Measurements from ENCODE around the gene MTUS2. TPM values are rescaled to one million over a fixed set of nuclear protein-coding genes. Genes with fewer than 3 reads are reported as not detected.

The MTUS2 gene
- total and polyA plus RNA-seq, 2 experiments from 2014 or later = 0.27 to 0.38 TPM

DNA sequence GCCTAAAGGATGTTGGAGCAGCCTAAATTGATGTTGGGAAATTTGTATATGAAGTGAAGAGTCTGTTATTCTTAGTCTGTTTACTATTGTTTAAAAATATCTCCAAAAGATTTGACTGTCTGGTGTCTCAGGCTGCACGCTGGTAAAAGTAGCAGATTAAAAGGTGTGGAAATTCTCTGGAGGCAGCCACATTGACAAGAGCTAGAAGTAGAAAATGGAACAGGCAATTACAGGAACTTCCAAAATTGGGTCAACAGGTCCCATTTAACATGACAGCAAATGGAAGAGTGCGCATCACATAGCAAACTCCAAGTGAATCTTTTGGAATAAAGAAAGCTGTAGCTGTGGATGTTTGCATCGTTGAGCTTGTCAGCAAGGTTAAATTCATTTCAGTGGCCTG, 138.3 kb downstream of the MTUS2 start:
- H3K27me3 Mint-ChIP-seq (ENCODE audit: insufficient read depth, low read depth, poor library complexity) = no peaks in the 10 kb centered on the region
- Histone ChIP-seq H3K27me3 (ENCODE audit: insufficient read depth) (no peaks in the 10 kb centered on the region), H3K27ac (ENCODE audit: low read depth) (no peak overlapping the region), H3F3A (replicated peaks; ENCODE audit: low read depth) (no peaks in the 10 kb centered on the region), H3K4me3 (no peak overlapping the region), H3K36me3 (ENCODE audit: insufficient read depth) (no peaks in the 10 kb centered on the region), H4K20me1 (replicated peaks; ENCODE audit: insufficient read depth) (no peaks in the 10 kb centered on the region), H2AFZ (no peak overlapping the region), H3K4me1 (ENCODE audit: insufficient read depth) (no peaks in the 10 kb centered on the region), H3K4me2 (no peak overlapping the region), H3K9me2 (ENCODE audit: insufficient read depth) (peaks cover 12% of the 10 kb centered on the region; the same call in 1 of the 2 replicates), H3K79me2 (replicated peaks; ENCODE audit: insufficient read depth) (no peaks in the 10 kb centered on the region)
- ATAC-seq (no peak), DNase-seq (ENCODE audit: low spot score) (no peak)
- TF ChIP-seq, protein P1, sequence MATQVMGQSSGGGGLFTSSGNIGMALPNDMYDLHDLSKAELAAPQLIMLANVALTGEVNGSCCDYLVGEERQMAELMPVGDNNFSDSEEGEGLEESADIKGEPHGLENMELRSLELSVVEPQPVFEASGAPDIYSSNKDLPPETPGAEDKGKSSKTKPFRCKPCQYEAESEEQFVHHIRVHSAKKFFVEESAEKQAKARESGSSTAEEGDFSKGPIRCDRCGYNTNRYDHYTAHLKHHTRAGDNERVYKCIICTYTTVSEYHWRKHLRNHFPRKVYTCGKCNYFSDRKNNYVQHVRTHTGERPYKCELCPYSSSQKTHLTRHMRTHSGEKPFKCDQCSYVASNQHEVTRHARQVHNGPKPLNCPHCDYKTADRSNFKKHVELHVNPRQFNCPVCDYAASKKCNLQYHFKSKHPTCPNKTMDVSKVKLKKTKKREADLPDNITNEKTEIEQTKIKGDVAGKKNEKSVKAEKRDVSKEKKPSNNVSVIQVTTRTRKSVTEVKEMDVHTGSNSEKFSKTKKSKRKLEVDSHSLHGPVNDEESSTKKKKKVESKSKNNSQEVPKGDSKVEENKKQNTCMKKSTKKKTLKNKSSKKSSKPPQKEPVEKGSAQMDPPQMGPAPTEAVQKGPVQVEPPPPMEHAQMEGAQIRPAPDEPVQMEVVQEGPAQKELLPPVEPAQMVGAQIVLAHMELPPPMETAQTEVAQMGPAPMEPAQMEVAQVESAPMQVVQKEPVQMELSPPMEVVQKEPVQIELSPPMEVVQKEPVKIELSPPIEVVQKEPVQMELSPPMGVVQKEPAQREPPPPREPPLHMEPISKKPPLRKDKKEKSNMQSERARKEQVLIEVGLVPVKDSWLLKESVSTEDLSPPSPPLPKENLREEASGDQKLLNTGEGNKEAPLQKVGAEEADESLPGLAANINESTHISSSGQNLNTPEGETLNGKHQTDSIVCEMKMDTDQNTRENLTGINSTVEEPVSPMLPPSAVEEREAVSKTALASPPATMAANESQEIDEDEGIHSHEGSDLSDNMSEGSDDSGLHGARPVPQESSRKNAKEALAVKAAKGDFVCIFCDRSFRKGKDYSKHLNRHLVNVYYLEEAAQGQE (IDR thresholded peaks at IDR 0.05; ENCODE audit: unreplicated experiment) = no peak
- no peaks in the 10 kb centered on the region for H3K4me1 Mint-ChIP-seq
- no peaks in the 10 kb centered on the region for H3K36me3 Mint-ChIP-seq (ENCODE audit: low read depth)
- no peak overlapping the region for H3K27ac Mint-ChIP-seq
- H3K4me3 Mint-ChIP-seq = no peak overlapping the region
- H3K9me3 Mint-ChIP-seq = no peaks in the 10 kb centered on the region

DNA sequence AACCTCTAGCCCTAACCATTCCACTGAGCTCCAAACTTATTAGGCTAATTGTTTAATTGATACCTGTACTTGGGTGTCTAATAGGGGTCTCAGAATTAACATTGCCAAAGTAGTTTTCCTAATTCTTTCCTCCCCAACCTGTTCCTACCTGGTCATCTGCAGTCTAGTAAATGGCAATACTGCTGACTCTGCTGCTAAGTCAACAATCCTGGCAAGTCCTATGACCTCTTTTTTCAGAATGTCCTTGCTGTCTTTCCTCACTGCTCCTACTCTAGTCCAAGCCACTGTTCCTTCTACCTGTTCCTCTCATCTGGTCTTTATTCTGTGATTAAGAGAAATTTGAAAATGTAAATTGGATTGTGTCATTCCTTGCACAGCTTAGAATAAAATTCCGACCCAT, 143.9 kb downstream of the MTUS2 start:
- H3K4me3 ChIP-seq = no peak overlapping the region
- no peak for ATAC-seq
- no peaks in the 10 kb centered on the region for H3K27me3 Mint-ChIP-seq (ENCODE audit: insufficient read depth, low read depth, poor library complexity)
- TF ChIP-seq, protein P2, sequence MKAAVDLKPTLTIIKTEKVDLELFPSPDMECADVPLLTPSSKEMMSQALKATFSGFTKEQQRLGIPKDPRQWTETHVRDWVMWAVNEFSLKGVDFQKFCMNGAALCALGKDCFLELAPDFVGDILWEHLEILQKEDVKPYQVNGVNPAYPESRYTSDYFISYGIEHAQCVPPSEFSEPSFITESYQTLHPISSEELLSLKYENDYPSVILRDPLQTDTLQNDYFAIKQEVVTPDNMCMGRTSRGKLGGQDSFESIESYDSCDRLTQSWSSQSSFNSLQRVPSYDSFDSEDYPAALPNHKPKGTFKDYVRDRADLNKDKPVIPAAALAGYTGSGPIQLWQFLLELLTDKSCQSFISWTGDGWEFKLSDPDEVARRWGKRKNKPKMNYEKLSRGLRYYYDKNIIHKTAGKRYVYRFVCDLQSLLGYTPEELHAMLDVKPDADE (IDR thresholded peaks at IDR 0.05) = no peak
- TF ChIP-seq ZNF114 (CRISPR knock-in tag; IDR thresholded peaks at IDR 0.05) (no peak), JUNB (IDR thresholded peaks at IDR 0.05; ENCODE audit: unreplicated experiment) (no peak), EZH2phosphoT487 (IDR thresholded peaks at IDR 0.05; ENCODE audit: unreplicated experiment) (no peak), ZNF331 (CRISPR knock-in tag; IDR thresholded peaks at IDR 0.05; ENCODE audit: low read depth) (no peak)
- TF ChIP-seq, protein P3, sequence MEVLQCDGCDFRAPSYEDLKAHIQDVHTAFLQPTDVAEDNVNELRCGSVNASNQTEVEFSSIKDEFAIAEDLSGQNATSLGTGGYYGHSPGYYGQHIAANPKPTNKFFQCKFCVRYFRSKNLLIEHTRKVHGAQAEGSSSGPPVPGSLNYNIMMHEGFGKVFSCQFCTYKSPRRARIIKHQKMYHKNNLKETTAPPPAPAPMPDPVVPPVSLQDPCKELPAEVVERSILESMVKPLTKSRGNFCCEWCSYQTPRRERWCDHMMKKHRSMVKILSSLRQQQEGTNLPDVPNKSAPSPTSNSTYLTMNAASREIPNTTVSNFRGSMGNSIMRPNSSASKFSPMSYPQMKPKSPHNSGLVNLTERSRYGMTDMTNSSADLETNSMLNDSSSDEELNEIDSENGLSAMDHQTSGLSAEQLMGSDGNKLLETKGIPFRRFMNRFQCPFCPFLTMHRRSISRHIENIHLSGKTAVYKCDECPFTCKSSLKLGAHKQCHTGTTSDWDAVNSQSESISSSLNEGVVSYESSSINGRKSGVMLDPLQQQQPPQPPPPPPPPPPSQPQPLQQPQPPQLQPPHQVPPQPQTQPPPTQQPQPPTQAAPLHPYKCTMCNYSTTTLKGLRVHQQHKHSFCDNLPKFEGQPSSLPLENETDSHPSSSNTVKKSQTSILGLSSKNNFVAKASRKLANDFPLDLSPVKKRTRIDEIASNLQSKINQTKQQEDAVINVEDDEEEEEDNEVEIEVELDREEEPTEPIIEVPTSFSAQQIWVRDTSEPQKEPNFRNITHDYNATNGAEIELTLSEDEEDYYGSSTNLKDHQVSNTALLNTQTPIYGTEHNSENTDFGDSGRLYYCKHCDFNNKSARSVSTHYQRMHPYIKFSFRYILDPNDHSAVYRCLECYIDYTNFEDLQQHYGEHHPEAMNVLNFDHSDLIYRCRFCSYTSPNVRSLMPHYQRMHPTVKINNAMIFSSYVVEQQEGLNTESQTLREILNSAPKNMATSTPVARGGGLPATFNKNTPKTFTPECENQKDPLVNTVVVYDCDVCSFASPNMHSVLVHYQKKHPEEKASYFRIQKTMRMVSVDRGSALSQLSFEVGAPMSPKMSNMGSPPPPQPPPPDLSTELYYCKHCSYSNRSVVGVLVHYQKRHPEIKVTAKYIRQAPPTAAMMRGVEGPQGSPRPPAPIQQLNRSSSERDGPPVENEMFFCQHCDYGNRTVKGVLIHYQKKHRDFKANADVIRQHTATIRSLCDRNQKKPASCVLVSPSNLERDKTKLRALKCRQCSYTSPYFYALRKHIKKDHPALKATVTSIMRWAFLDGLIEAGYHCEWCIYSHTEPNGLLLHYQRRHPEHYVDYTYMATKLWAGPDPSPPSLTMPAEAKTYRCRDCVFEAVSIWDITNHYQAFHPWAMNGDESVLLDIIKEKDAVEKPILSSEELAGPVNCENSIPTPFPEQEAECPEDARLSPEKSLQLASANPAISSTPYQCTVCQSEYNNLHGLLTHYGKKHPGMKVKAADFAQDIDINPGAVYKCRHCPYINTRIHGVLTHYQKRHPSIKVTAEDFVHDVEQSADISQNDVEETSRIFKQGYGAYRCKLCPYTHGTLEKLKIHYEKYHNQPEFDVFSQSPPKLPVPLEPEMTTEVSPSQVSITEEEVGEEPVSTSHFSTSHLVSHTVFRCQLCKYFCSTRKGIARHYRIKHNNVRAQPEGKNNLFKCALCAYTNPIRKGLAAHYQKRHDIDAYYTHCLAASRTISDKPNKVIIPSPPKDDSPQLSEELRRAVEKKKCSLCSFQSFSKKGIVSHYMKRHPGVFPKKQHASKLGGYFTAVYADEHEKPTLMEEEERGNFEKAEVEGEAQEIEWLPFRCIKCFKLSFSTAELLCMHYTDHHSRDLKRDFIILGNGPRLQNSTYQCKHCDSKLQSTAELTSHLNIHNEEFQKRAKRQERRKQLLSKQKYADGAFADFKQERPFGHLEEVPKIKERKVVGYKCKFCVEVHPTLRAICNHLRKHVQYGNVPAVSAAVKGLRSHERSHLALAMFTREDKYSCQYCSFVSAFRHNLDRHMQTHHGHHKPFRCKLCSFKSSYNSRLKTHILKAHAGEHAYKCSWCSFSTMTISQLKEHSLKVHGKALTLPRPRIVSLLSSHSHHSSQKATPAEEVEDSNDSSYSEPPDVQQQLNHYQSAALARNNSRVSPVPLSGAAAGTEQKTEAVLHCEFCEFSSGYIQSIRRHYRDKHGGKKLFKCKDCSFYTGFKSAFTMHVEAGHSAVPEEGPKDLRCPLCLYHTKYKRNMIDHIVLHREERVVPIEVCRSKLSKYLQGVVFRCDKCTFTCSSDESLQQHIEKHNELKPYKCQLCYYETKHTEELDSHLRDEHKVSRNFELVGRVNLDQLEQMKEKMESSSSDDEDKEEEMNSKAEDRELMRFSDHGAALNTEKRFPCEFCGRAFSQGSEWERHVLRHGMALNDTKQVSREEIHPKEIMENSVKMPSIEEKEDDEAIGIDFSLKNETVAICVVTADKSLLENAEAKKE (CRISPR knock-in tag; IDR thresholded peaks at IDR 0.05) = no peak
- TF ChIP-seq, protein P1 (IDR thresholded peaks at IDR 0.05; ENCODE audit: unreplicated experiment) = no peak

More for the DNA sequence above, 143.9 kb downstream of the MTUS2 start:
- H3K9me3 Mint-ChIP-seq = no peaks in the 10 kb centered on the region
- H2AFZ ChIP-seq = no peak overlapping the region
- no peaks in the 10 kb centered on the region for H3K4me1 ChIP-seq (ENCODE audit: insufficient read depth)
- no peaks in the 10 kb centered on the region for H3K4me1 Mint-ChIP-seq
- H3K27ac Mint-ChIP-seq = no peak overlapping the region
- H3K36me3 Mint-ChIP-seq (ENCODE audit: low read depth) = no peaks in the 10 kb centered on the region
- DNase-seq (ENCODE audit: low spot score) = no peak
- no peaks in the 10 kb centered on the region for H3K79me2 ChIP-seq (replicated peaks; ENCODE audit: insufficient read depth)
- H3K36me3 ChIP-seq (ENCODE audit: insufficient read depth) = no peaks in the 10 kb centered on the region
- no peaks in the 10 kb centered on the region for H3F3A ChIP-seq (replicated peaks; ENCODE audit: low read depth)
- H3K4me2 ChIP-seq = no peak overlapping the region
- no peak overlapping the region for H3K4me3 Mint-ChIP-seq
- H3K27me3 ChIP-seq (ENCODE audit: insufficient read depth) = no peaks in the 10 kb centered on the region
- no peak overlapping the region for H3K27ac ChIP-seq (ENCODE audit: low read depth)
- H3K9me2 ChIP-seq (ENCODE audit: insufficient read depth) = 0 out of 2 replicates have a peak, but pooled peaks cover 6% of the 10 kb centered on the region
- H4K20me1 ChIP-seq (replicated peaks; ENCODE audit: insufficient read depth) = no peaks in the 10 kb centered on the region
